K562 (cell line): Measurements from ENCODE around the gene DAG1. TPM values are rescaled to one million over a fixed set of nuclear protein-coding genes. Genes with fewer than 3 reads are reported as not detected.

ENCODE experiments used
- ARID3B ChIP-seq: fragments of 250-450 bp; sonication (Bioruptor Pico); IDR thresholded peaks from 2 replicates; pipeline ENCODE4 v1.4.0; 2020; ENCODE audit warnings: borderline replicate concordance
- C11orf30 ChIP-seq: fragments of 450-650 bp; IDR thresholded peaks from 2 replicates; pipeline ENCODE4 v1.6.1; 2016; ENCODE audit warnings: low read depth, mild to moderate bottlenecking
- COPS2 ChIP-seq: fragments of 450-650 bp; conservative IDR thresholded peaks from 2 replicates; pipeline ENCODE4 v1.6.1; 2016; ENCODE audit warnings: mild to moderate bottlenecking, moderate library complexity
- CREB1 ChIP-seq, 2 experiments: sonication (generic) in 1 of 2; formaldehyde crosslinking in 1 of 2; IDR thresholded peaks; 2 replicates each; pipeline versions ENCODE4 v1.6.1 to v1.8.0; 2012 to 2022; ENCODE audit warnings: inconsistent platforms in 1 of 2, mild to moderate bottlenecking in 1 of 2, missing genetic modification reagents in 1 of 2, moderate library complexity in 1 of 2
- CREM ChIP-seq: IDR thresholded peaks from 2 replicates; pipeline ENCODE4 v1.6.1; 2014; ENCODE audit warnings: antibody characterized with exemption, low read depth
- EP400 ChIP-seq: fragments of 450-650 bp; IDR thresholded peaks from 2 replicates; pipeline ENCODE4 v1.6.1; 2017; ENCODE audit warnings: antibody characterized with exemption, mild to moderate bottlenecking, moderate library complexity
- FOSL1 ChIP-seq: fragments of 200-800 bp; sonication (Bioruptor generic); conservative IDR thresholded peaks from 2 replicates; pipeline ENCODE4 v1.6.1; 2016; ENCODE audit warnings: missing genetic modification characterization, missing compliant biosample characterization
- LCOR ChIP-seq: sonication (generic); formaldehyde crosslinking; IDR thresholded peaks from 2 replicates; pipeline ENCODE4 v1.8.0; 2022; ENCODE audit warnings: mild to moderate bottlenecking, missing genetic modification reagents
- MAFK ChIP-seq: IDR thresholded peaks from 2 replicates; pipeline ENCODE4 v1.6.1; 2011; ENCODE audit warnings: low read length, improper control_type of control experiment
- MNT ChIP-seq, 2 experiments: fragments of 450-650 bp; conservative IDR thresholded peaks; 2 replicates each; pipeline ENCODE4 v1.6.1; 2017; ENCODE audit warnings: mild to moderate bottlenecking in 2 of 2, moderate library complexity in 2 of 2
- NCOA1 ChIP-seq: fragments of 450-650 bp; IDR thresholded peaks from 2 replicates; pipeline ENCODE4 v1.6.1; 2016; ENCODE audit warnings: low read depth
- NCOR1 ChIP-seq: fragments of 450-650 bp; IDR thresholded peaks from 2 replicates; pipeline ENCODE4 v1.6.1; 2016; ENCODE audit warnings: mild to moderate bottlenecking, moderate library complexity
- NFE2 ChIP-seq: IDR thresholded peaks from 2 replicates; pipeline ENCODE4 v1.6.1; 2014; ENCODE audit warnings: antibody characterized with exemption, low read depth
- POLR2AphosphoS5 ChIP-seq: IDR thresholded peaks from 2 replicates; pipeline ENCODE4 v1.6.1; 2011; ENCODE audit warnings: mild to moderate bottlenecking, low read depth, low read length, moderate library complexity; ENCODE audit not compliant: control insufficient read depth, insufficient read depth
- RCOR1 ChIP-seq, 2 experiments: IDR thresholded peaks; 2 replicates each; pipeline ENCODE4 v1.6.1; 2012; ENCODE audit warnings: low read depth in 2 of 2, low read length in 2 of 2, borderline replicate concordance in 1 of 2, improper control_type of control experiment in 1 of 2
- STAT5A ChIP-seq: IDR thresholded peaks from 2 replicates; pipeline ENCODE4 v1.6.1; 2012; ENCODE audit warnings: low read length, inconsistent platforms, borderline replicate concordance
- TAF9B ChIP-seq: fragments of 450-650 bp; IDR thresholded peaks from 2 replicates; pipeline ENCODE4 v1.6.1; 2018; ENCODE audit warnings: mild to moderate bottlenecking; ENCODE audit not compliant: partially characterized antibody
- ZBTB11 ChIP-seq, 3 experiments: fragments of 200-800 bp in 1 of 3; fragments of 250-450 bp in 1 of 3; fragments of 450-650 bp in 1 of 3; sonication (Bioruptor Pico) in 1 of 3; sonication (Bioruptor generic) in 1 of 3; formaldehyde crosslinking in 1 of 3; IDR thresholded peaks; 2 replicates each; pipeline versions ENCODE4 v1.6.1 to v1.8.0; 2016 to 2022; ENCODE audit warnings: mild to moderate bottlenecking in 2 of 3, missing genetic modification characterization in 2 of 3, missing compliant biosample characterization in 1 of 3, moderate library complexity in 1 of 3
- ZKSCAN1 ChIP-seq: fragments of 150-350 bp; IDR thresholded peaks from 2 replicates; pipeline ENCODE4 v1.6.1; 2016; ENCODE audit warnings: low read depth, low read length
- ZNF316 ChIP-seq: fragments of 450-650 bp; IDR thresholded peaks from 2 replicates; pipeline ENCODE4 v1.6.1; 2016
- ZNF551 ChIP-seq: fragments of 250-450 bp; sonication (Bioruptor Pico); IDR thresholded peaks from 2 replicates; pipeline ENCODE4 v1.5.0; 2021; ENCODE audit warnings: mild to moderate bottlenecking, moderate library complexity
- polyA plus RNA-seq, 8 experiments: library from polyadenylated mRNA; depleted of rRNA in 4 of 8; stranded (reverse) in 5 of 8; unstranded in 3 of 8; fragments of >200 nt; fragmentation: Nextera tagmentation in 2 of 8; fragmentation: Illumina TruSeq in 1 of 8; extraction: Ambion mirVana in 2 of 8; extraction: Trizol in 1 of 8; gene quantifications; 2 replicates each; pipeline versions ENCODE4 v1.2.1 to v1.2.3, GENCODE V29; 2011 to 2014; ENCODE audit warnings: inconsistent platforms in 1 of 8, missing spikeins in 1 of 8
- total RNA-seq, 7 experiments: library from RNA; depleted of rRNA in 6 of 7; stranded (reverse); fragments of >200 nt in 6 of 7; fragmentation: Illumina TruSeq in 2 of 7; extraction: Trizol in 2 of 7; gene quantifications; 2 replicates each; pipeline versions ENCODE4 v1.2.1 to v1.2.3, GENCODE V29; 2011 to 2021; ENCODE audit warnings: low replicate concordance in 1 of 7

Gene DAG1
- total and polyA plus RNA-seq, 9 of the 15 experiments (the other 6 are each of a cell fraction or from before 2014, with no cell fraction given): 0.29 to 19.6 (median 8.2) TPM

GRCh38 chr3:49500732-49501609 lies 30.9 kb downstream of the DAG1 start (continued):
- TF ChIP-seq ZBTB11 (CRISPR knock-in tag; IDR thresholded peaks at IDR 0.05) (0 out of 6 replicates have a peak, but pooled peaks of 1 of the 3 experiments have one; percentile 48), EP400 (peak; percentile 61), TAF9B (peak; percentile 42), NCOA1 (0 out of 2 replicates have a peak, but pooled peaks have one; percentile 34), STAT5A (0 out of 2 replicates have a peak, but pooled peaks have one; percentile 19), ZKSCAN1 (peak; percentile 64; the same call in 1 of the 2 replicates), ZNF316 (peak; percentile 36; the same call in 1 of the 2 replicates), ARID3B (CRISPR knock-in tag) (no peak), CREB1 (IDR thresholded peaks at IDR 0.05) (peak; percentile 58; the same call in 1 of the 2 replicates), CREB1 (CRISPR knock-in tag; IDR thresholded peaks at IDR 0.05) (0 out of 2 replicates have a peak, but pooled peaks have one; percentile 30), LCOR (CRISPR knock-in tag) (0 out of 2 replicates have a peak, but pooled peaks have one; percentile 23), MAFK (peak; percentile 53), RCOR1 (IDR thresholded peaks at IDR 0.05; ENCODE audit: borderline replicate concordance in 1 of 2, low read depth in 2 of 2, low read length in 2 of 2) (peak in 1 of 2 experiments; percentile 7; a peak in 1 of 4 replicates), NFE2 (peak; percentile 75), CREM (peak; percentile 83), COPS2 (no peak), POLR2AphosphoS5 (peak; percentile 41; the same call in 1 of the 2 replicates), C11orf30 (peak; percentile 60), NCOR1 (peak; percentile 42; the same call in 1 of the 2 replicates), FOSL1 (tag) (peak; percentile 70), MNT (conservative IDR thresholded peaks at IDR 0.05) (peak; percentile 42 to 71; a peak in 3 of 4 replicates), ZNF551 (CRISPR knock-in tag) (no peak)
